Measurements from ENCODE around the gene SNAP29.
"Not testable (repeated sequence)": the region's sequence is repeated elsewhere in the genome, so short reads cannot be mapped to it uniquely, and the experiment has no call there.

SNAP29 gene

GRCh38 chr22:20908717-20909116 is 49.9 kb downstream of the SNAP29 start:
- H3K27me3 ChIP-seq (ENCODE audit: insufficient read depth, low read length); H3K79me1 ChIP-seq (ENCODE audit: low read length); H3K4me2 ChIP-seq (ENCODE audit: low read length); H3K36me3 ChIP-seq (ENCODE audit: control insufficient read depth in 1 of 2, insufficient read depth in 2 of 2, low read length in 2 of 2); H4K8ac ChIP-seq (ENCODE audit: low read depth, low read length); H3K4me3 ChIP-seq (ENCODE audit: low read depth, low read length); H3K4me1 ChIP-seq (ENCODE audit: control insufficient read depth in 1 of 2, insufficient read depth in 2 of 2, low read length in 2 of 2); H3K9ac ChIP-seq (ENCODE audit: low read length); H3K79me2 ChIP-seq (ENCODE audit: control insufficient read depth, insufficient read depth, low read length, poor library complexity); H2BK12ac ChIP-seq (ENCODE audit: low read length); H4K91ac ChIP-seq (ENCODE audit: low read depth, low read length); H3K27ac ChIP-seq (ENCODE audit: low read depth, low read length); DNase-seq; H3K14ac ChIP-seq (ENCODE audit: low read length); H3K18ac ChIP-seq (ENCODE audit: low read length); H2AFZ ChIP-seq (ENCODE audit: insufficient read depth, low read length, poor library complexity); H2AK5ac ChIP-seq (ENCODE audit: low read length); H2BK120ac ChIP-seq (ENCODE audit: insufficient read depth, low read length, poor library complexity); H3K4ac ChIP-seq (ENCODE audit: low read depth, low read length); H3K9me3 ChIP-seq (ENCODE audit: insufficient read depth, low read depth, low read length); H2BK5ac ChIP-seq (ENCODE audit: low read depth, low read length, poor library complexity); H3K23ac ChIP-seq (ENCODE audit: low read length); H4K12ac ChIP-seq (ENCODE audit: low read depth, low read length): not testable (repeated sequence)
- no CpG with 5 or more reads among the region's 5 CpGs for WGBS (ENCODE audit: extremely low coverage, insufficient coverage, insufficient read length)

GRCh38 chr22:20909543-20910303 is 50.9 kb downstream of the SNAP29 start:
- Histone ChIP-seq H2BK12ac (ENCODE audit: low read length) (no peak overlapping the region), H3K9me3 (ENCODE audit: insufficient read depth, low read depth, low read length) (no peaks in the 10 kb centered on the region), H4K8ac (ENCODE audit: low read depth, low read length) (no peak overlapping the region), H3K4ac (ENCODE audit: low read depth, low read length) (no peak overlapping the region), H2AFZ (ENCODE audit: insufficient read depth, low read length, poor library complexity) (no peak overlapping the region), H3K4me2 (ENCODE audit: low read length) (no peak overlapping the region), H3K36me3 (ENCODE audit: control insufficient read depth in 1 of 2, insufficient read depth in 2 of 2, low read length in 2 of 2) (no peaks in the 10 kb centered on the region), H3K27ac (ENCODE audit: low read depth, low read length) (no peak overlapping the region), H2BK120ac (ENCODE audit: insufficient read depth, low read length, poor library complexity) (no peak overlapping the region), H3K79me2 (ENCODE audit: control insufficient read depth, insufficient read depth, low read length, poor library complexity) (no peaks in the 10 kb centered on the region), H4K91ac (ENCODE audit: low read depth, low read length) (no peak overlapping the region), H4K12ac (ENCODE audit: low read depth, low read length) (no peak overlapping the region), H3K18ac (ENCODE audit: low read length) (no peak overlapping the region), H3K79me1 (ENCODE audit: low read length) (no peaks in the 10 kb centered on the region), H3K9ac (ENCODE audit: low read length) (no peak overlapping the region), H2BK5ac (ENCODE audit: low read depth, low read length, poor library complexity) (no peak overlapping the region), H3K4me3 (ENCODE audit: low read depth, low read length) (no peak overlapping the region), H3K14ac (ENCODE audit: low read length) (no peak overlapping the region), H3K23ac (ENCODE audit: low read length) (no peak overlapping the region), H3K4me1 (ENCODE audit: control insufficient read depth in 1 of 2, insufficient read depth in 2 of 2, low read length in 2 of 2) (no peaks in the 10 kb centered on the region), H3K27me3 (ENCODE audit: insufficient read depth, low read length) (no peaks in the 10 kb centered on the region), H2AK5ac (ENCODE audit: low read length) (no peak overlapping the region)
- WGBS (ENCODE audit: extremely low coverage, insufficient coverage, insufficient read length) = no CpG with 5 or more reads among the region's 6 CpGs
- no peak for DNase-seq

- no peaks in the 10 kb centered on the region for H3K4me1 ChIP-seq (ENCODE audit: control insufficient read depth in 1 of 2, insufficient read depth in 2 of 2, low read length in 2 of 2)
- no peak for DNase-seq
- H3K79me2 ChIP-seq (ENCODE audit: control insufficient read depth, insufficient read depth, low read length, poor library complexity) = peaks cover 2% of the 10 kb centered on the region
- no peak overlapping the region for H3K4me3 ChIP-seq (ENCODE audit: low read depth, low read length)
- no peak overlapping the region for H2BK120ac ChIP-seq (ENCODE audit: insufficient read depth, low read length, poor library complexity)
- no peak overlapping the region for H3K14ac ChIP-seq (ENCODE audit: low read length)
- H3K27ac ChIP-seq (ENCODE audit: low read depth, low read length) = no peak overlapping the region
- H4K8ac ChIP-seq (ENCODE audit: low read depth, low read length) = no peak overlapping the region
- H4K91ac ChIP-seq (ENCODE audit: low read depth, low read length) = no peak overlapping the region
- no peak overlapping the region for H2BK5ac ChIP-seq (ENCODE audit: low read depth, low read length, poor library complexity)
- no peaks in the 10 kb centered on the region for H3K9me3 ChIP-seq (ENCODE audit: insufficient read depth, low read depth, low read length)
- H2BK12ac ChIP-seq (ENCODE audit: low read length) = no peak overlapping the region
- H2AK5ac ChIP-seq (ENCODE audit: low read length) = no peak overlapping the region
- H3K79me1 ChIP-seq (ENCODE audit: low read length) = peaks cover 4% of the 10 kb centered on the region
- WGBS (ENCODE audit: extremely low coverage, insufficient coverage, insufficient read length) = no CpG with 5 or more reads among the region's 6 CpGs
- H3K27me3 ChIP-seq (ENCODE audit: insufficient read depth, low read length) = no peaks in the 10 kb centered on the region
- no peak overlapping the region for H3K18ac ChIP-seq (ENCODE audit: low read length)
- no peak overlapping the region for H2AFZ ChIP-seq (ENCODE audit: insufficient read depth, low read length, poor library complexity)
- no peak overlapping the region for H3K4me2 ChIP-seq (ENCODE audit: low read length)
- no peak overlapping the region for H3K23ac ChIP-seq (ENCODE audit: low read length)
- no peaks in the 10 kb centered on the region for H3K36me3 ChIP-seq (ENCODE audit: control insufficient read depth in 1 of 2, insufficient read depth in 2 of 2, low read length in 2 of 2)
- H3K9ac ChIP-seq (ENCODE audit: low read length) = no peak overlapping the region
- no peak overlapping the region for H3K4ac ChIP-seq (ENCODE audit: low read depth, low read length)
- no peak overlapping the region for H4K12ac ChIP-seq (ENCODE audit: low read depth, low read length)
Observed at GRCh38 chr22:20912494-20912893, 53.7 kb downstream of the SNAP29 start.

GRCh38 chr22:20916916-20917810 is 58.4 kb downstream of the SNAP29 start, which contains the start of gene CRKL:
Gene CRKL, plus strand, starts transcription at chr22:20917407. Its CDS starts 528 bp downstream, at chr22:20917935.
- H3K79me1 ChIP-seq (ENCODE audit: low read length) = peaks cover 12% of the 10 kb centered on the region
- DNase-seq = peak; percentile 100
- H3K9ac ChIP-seq (ENCODE audit: low read length) = peak within 1 kb of the TSS; percentile 92
- H3K27ac ChIP-seq (ENCODE audit: low read depth, low read length) = peak within 1 kb of the TSS; percentile 87
- no peaks in the 10 kb centered on the region for H3K9me3 ChIP-seq (ENCODE audit: insufficient read depth, low read depth, low read length)
- H2BK5ac ChIP-seq (ENCODE audit: low read depth, low read length, poor library complexity) = peak within 1 kb of the TSS; percentile 87
- peak within 1 kb of the TSS; percentile 98 for H3K4me3 ChIP-seq (ENCODE audit: low read depth, low read length)
- WGBS (ENCODE audit: extremely low coverage, insufficient coverage, insufficient read length) = no CpG with 5 or more reads among the region's 92 CpGs
- no peaks in the 10 kb centered on the region for H3K27me3 ChIP-seq (ENCODE audit: insufficient read depth, low read length)
- H3K79me2 ChIP-seq (ENCODE audit: control insufficient read depth, insufficient read depth, low read length, poor library complexity) = peaks cover 17% of the 10 kb centered on the region
- no peak within 1 kb of the TSS for H3K23ac ChIP-seq (ENCODE audit: low read length)
- peak within 1 kb of the TSS; percentile 88 for H2BK120ac ChIP-seq (ENCODE audit: insufficient read depth, low read length, poor library complexity)
- peaks cover 2 to 3% of the 10 kb centered on the region in 2 experiments for H3K4me1 ChIP-seq (ENCODE audit: control insufficient read depth in 1 of 2, insufficient read depth in 2 of 2, low read length in 2 of 2)
- peak within 1 kb of the TSS; percentile 99 for H3K4ac ChIP-seq (ENCODE audit: low read depth, low read length)
- peak within 1 kb of the TSS; percentile 93 for H4K8ac ChIP-seq (ENCODE audit: low read depth, low read length)
- peak within 1 kb of the TSS; percentile 80 for H2AFZ ChIP-seq (ENCODE audit: insufficient read depth, low read length, poor library complexity)
- H3K14ac ChIP-seq (ENCODE audit: low read length) = peak within 1 kb of the TSS; percentile 99
- H4K91ac ChIP-seq (ENCODE audit: low read depth, low read length) = peak within 1 kb of the TSS; percentile 98
- H2AK5ac ChIP-seq (ENCODE audit: low read length) = peak within 1 kb of the TSS; percentile 60
- peak within 1 kb of the TSS; percentile 89 for H3K4me2 ChIP-seq (ENCODE audit: low read length)
- H2BK12ac ChIP-seq (ENCODE audit: low read length) = peak within 1 kb of the TSS; percentile 19
- H3K36me3 ChIP-seq (ENCODE audit: control insufficient read depth in 1 of 2, insufficient read depth in 2 of 2, low read length in 2 of 2) = no peaks in the 10 kb centered on the region
- peak within 1 kb of the TSS; percentile 91 for H4K12ac ChIP-seq (ENCODE audit: low read depth, low read length)
- peak within 1 kb of the TSS; percentile 93 for H3K18ac ChIP-seq (ENCODE audit: low read length)
